HG03354 (cell line): ENCODE data around the gene CATSPER3.

Source experiments
- ATAC-seq: cut with Tn5 transposase; IDR thresholded peaks from one replicate; pipeline ENCODE4 v1.9.1; 2021; ENCODE audit warnings: mild to moderate bottlenecking; ENCODE audit not compliant: unreplicated experiment, poor library complexity, severe bottlenecking

Gene CATSPER3

DNA sequence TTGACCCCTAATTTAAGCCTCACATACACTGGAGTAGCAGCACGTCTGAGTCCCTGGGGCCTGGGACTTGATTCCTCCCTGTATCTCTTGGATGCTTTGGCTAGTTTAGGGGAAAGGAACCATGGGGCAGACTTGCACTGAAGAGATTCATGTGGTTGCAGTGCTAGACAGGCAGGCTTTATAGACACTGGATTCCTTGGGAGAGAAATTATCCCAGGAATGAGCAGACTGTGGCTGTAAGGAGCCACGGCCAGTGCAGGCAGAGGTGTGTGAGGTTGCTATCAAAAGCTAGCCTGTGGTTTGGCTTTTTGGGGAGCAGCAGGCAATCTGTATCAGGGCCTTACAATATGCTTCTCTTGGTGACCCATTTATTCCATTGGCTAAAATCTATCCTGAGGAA, 86.8 kb downstream of the CATSPER3 start:
- no peak for ATAC-seq

DNA sequence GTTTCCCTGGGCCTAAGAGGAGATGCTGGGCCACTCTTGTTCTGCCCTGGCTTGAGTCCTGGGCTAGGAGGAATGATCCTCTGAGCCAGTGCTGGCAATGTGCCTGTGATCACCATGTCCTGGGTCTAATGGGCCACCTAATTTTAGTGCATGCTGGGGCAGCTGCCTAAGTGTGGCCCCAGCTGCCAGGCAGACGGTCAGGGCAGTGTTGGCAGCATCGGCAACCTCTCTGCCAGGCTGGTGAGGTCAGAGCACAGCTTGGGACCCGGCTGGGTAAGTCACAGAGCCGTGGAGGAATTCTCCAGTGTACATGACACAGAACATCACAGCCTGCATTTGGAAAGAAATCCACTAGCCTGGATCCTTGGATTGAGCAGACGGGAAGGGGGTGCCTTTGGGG, 87.7 kb downstream of the CATSPER3 start:
- no peak for ATAC-seq

DNA sequence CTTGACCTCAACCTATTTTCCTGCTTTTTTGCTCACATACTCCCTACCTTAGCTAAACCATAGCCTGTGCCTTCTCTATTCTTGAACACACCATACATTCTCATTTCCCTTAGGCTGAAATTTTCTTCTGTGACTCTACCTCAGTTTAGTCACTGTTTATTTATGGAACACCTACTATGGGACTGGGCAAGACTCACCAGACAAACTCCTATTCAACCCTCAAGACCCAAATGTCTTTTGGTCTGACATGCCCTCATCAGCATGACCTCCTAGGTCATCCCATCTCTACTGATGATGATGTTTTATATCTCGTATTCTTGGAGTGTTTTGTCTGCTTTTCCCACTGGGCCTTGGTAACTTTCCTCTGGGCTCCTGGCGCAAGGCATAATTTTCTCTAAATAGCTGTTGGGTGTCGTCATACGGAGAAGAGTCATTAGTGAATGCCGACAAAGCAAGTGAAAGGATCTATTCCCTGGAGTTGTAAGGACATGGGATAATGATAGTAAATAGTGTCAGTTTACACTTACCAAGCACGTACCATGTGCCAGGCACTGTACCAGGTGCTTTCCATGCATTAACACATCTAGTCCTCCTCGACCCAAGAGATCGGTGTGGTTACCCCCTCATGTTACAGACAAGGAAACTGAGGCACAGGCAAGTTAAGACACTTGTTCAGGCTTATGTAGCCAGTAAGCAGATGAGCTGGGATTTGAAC, 88.8 kb downstream of the CATSPER3 start:
- ATAC-seq: no peak

DNA sequence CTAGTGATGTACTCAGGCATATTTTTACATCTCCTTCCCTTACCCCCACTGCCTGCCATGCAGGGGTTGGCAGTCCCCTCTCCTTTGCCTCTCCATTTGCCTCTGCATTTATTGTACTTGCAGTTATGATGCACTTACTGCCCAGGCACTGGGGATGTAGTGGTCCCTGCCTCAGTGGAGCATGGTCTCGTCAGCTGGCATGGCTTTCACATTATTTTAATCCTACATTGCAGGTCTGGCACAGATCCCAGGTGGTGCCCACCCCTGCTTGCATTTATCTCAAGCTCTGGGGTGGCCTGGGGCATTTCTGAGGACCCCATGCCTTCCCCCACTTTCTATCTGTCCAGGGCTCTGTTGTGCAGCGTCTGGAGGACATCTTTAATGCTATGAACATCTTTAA, 89.5 kb downstream of the CATSPER3 start:
- no peak for ATAC-seq

DNA sequence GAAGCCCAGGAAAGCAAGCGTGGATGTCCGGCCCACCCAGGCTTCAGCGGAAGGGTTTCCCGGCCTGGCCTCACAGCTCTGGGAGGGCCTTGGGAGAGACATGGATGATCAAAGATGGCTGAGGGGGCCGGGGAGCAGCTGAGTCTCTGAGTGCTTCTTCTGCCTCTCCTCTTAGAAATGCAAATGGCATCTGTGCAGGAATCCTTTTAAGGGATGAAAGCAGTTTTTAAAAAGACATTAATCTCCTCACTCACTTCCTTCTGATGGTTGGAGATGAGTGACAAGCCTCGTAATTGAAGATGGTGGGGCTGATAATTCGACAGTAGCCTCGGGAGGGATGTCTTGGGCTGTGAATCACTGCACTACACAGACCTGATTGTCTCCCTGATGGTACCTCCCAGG, 90.6 kb downstream of the CATSPER3 start:
- no peak for ATAC-seq

DNA sequence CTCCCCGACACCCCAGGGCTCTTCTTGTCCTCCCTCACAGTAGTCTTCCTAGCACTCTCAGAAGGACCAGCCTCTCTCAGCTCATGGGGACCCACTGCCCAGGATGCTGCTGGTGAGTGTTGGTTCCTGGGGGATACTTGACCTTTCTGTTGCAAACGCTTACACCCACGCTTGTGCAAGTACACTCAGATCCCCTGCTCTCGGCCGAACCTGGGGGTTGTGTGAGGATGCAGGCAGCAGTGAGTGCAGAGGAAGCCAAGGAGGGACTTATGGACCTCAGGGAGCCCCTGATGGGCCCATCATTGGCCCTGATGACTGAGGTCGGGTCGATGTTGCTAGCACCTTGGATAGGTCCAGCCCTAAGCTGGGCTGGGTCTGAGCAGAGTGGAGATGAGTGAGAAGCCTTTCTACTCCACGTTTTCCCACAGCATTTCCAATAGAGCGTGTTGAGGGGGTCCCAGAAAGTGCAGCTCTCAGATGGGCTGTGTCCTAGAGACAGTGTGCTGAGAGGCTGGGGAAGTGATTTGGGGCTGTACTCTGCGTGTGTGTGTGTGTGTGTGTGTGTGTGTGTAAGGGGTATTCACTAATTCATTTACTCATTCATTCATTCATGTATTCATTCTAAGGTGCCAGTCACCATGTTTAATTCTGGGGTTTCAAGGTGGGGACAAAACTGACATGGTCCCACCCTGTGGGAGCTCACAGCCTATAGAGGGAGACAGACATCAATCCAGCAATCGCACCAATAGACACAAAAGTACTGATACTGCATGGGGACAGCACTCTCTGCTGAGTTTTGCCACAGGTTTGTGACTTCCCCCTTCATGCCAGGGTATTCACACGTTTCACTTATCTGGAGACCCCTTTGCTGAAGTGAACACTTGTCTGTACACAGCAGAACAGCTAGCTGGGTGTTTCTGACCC, 91.6 kb downstream of the CATSPER3 start:
- no peak for ATAC-seq

DNA sequence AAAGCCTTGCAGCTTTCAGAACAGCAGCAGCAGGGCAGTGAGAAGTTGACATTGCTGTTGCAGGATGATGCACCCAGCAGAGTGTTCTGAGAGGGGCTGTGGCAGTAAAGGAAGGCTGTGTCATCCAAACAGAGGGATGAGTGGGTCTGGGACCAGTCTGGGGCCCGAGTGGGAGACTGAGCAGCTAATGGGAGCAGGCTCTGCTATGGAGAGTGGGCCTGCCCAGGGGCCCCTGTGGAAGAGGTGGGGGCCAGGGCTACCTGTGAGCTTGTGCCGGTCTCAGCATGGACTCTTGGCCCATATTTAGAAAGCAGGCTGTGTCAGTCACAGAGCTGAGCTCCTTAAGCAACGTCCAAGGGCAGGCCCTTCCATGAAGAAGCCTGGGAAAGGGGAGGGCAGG, 92.3 kb downstream of the CATSPER3 start:
- no peak for ATAC-seq

DNA sequence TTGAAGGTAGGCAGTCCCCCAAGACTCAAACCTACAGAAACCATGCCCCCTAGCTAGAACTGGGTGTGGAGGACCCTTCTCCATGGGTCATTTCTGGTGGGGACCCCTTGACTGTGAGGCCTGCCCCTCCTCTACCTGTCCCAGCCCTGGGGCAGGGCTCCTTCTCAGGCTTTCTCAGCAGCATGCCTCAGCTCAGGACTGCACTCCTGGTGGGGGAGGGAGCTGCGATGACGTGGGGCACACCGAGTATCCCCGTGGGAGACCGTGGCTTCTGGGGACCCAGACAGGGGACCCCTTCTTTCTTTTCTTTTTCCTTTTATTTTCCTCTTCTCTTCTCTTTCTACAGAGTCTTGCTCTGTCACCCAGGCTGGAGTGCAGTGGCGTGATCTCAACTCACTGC, 93.3 kb downstream of the CATSPER3 start:
- no peak for ATAC-seq
